ENCODE data around the gene SEMA3D.

Gene SEMA3D

GRCh38 chr7:85103357-85103756, 83.5 kb downstream of the SEMA3D start:
- no peaks in the 10 kb centered on the region for H3K36me3 ChIP-seq (ENCODE audit: insufficient read depth, low read length)
- no peaks in the 10 kb centered on the region for H3K27me3 ChIP-seq (ENCODE audit: insufficient read depth, low read length)
- no peaks in the 10 kb centered on the region for H3K79me2 ChIP-seq (ENCODE audit: control insufficient read depth, insufficient read depth, low read length, unreplicated experiment)
- H3K4me3 ChIP-seq (ENCODE audit: low read depth, low read length): peak overlapping the region; percentile 31; the same call in 1 of the 2 replicates
- peaks cover 40% of the 10 kb centered on the region for H3K4me1 ChIP-seq (ENCODE audit: control insufficient read depth, insufficient read depth, low read length, unreplicated experiment)
- H2AFZ ChIP-seq (ENCODE audit: low read length, unreplicated experiment): peak overlapping the region; percentile 58
- peak overlapping the region; percentile 65 for H3K27ac ChIP-seq (ENCODE audit: low read depth, low read length)

GRCh38 chr7:85102813-85103350, 84.0 kb downstream of the SEMA3D start:
- H3K27me3 ChIP-seq (ENCODE audit: insufficient read depth, low read length): no peaks in the 10 kb centered on the region
- H3K4me3 ChIP-seq (ENCODE audit: low read depth, low read length): 0 out of 2 replicates have a peak overlapping the region, but pooled peaks have one; percentile 31
- H3K79me2 ChIP-seq (ENCODE audit: control insufficient read depth, insufficient read depth, low read length, unreplicated experiment): no peaks in the 10 kb centered on the region
- H3K27ac ChIP-seq (ENCODE audit: low read depth, low read length): peak overlapping the region; percentile 65
- H3K36me3 ChIP-seq (ENCODE audit: insufficient read depth, low read length): no peaks in the 10 kb centered on the region
- H3K4me1 ChIP-seq (ENCODE audit: control insufficient read depth, insufficient read depth, low read length, unreplicated experiment): peaks cover 40% of the 10 kb centered on the region
- peak overlapping the region; percentile 58 for H2AFZ ChIP-seq (ENCODE audit: low read length, unreplicated experiment)

- peaks cover 40% of the 10 kb centered on the region for H3K4me1 ChIP-seq (ENCODE audit: control insufficient read depth, insufficient read depth, low read length, unreplicated experiment)
- H3K36me3 ChIP-seq (ENCODE audit: insufficient read depth, low read length): no peaks in the 10 kb centered on the region
- H3K79me2 ChIP-seq (ENCODE audit: control insufficient read depth, insufficient read depth, low read length, unreplicated experiment): no peaks in the 10 kb centered on the region
- H3K4me3 ChIP-seq (ENCODE audit: low read depth, low read length): no peak overlapping the region
- H2AFZ ChIP-seq (ENCODE audit: low read length, unreplicated experiment): no peak overlapping the region
- H3K27ac ChIP-seq (ENCODE audit: low read depth, low read length): no peak overlapping the region
- H3K27me3 ChIP-seq (ENCODE audit: insufficient read depth, low read length): no peaks in the 10 kb centered on the region
Measured at GRCh38 chr7:85101347-85101746, 85.5 kb downstream of the SEMA3D start.

GRCh38 chr7:85097844-85098243, 89.0 kb downstream of the SEMA3D start:
- Histone ChIP-seq H3K4me1 (ENCODE audit: control insufficient read depth, insufficient read depth, low read length, unreplicated experiment) (peaks cover 14% of the 10 kb centered on the region), H3K79me2 (ENCODE audit: control insufficient read depth, insufficient read depth, low read length, unreplicated experiment) (no peaks in the 10 kb centered on the region), H3K4me3 (ENCODE audit: low read depth, low read length) (no peak overlapping the region), H3K36me3 (ENCODE audit: insufficient read depth, low read length) (no peaks in the 10 kb centered on the region), H3K27me3 (ENCODE audit: insufficient read depth, low read length) (no peaks in the 10 kb centered on the region), H2AFZ (ENCODE audit: low read length, unreplicated experiment) (no peak overlapping the region), H3K27ac (ENCODE audit: low read depth, low read length) (no peak overlapping the region)

GRCh38 chr7:85095806-85096205, 91.0 kb downstream of the SEMA3D start:
- no peaks in the 10 kb centered on the region for H3K79me2 ChIP-seq (ENCODE audit: control insufficient read depth, insufficient read depth, low read length, unreplicated experiment)
- H3K27me3 ChIP-seq (ENCODE audit: insufficient read depth, low read length): no peaks in the 10 kb centered on the region
- H3K36me3 ChIP-seq (ENCODE audit: insufficient read depth, low read length): no peaks in the 10 kb centered on the region
- H3K27ac ChIP-seq (ENCODE audit: low read depth, low read length): no peak overlapping the region
- H2AFZ ChIP-seq (ENCODE audit: low read length, unreplicated experiment): no peak overlapping the region
- no peak overlapping the region for H3K4me3 ChIP-seq (ENCODE audit: low read depth, low read length)
- H3K4me1 ChIP-seq (ENCODE audit: control insufficient read depth, insufficient read depth, low read length, unreplicated experiment): no peaks in the 10 kb centered on the region

GRCh38 chr7:85095366-85095765, 91.5 kb downstream of the SEMA3D start:
- H3K79me2 ChIP-seq (ENCODE audit: control insufficient read depth, insufficient read depth, low read length, unreplicated experiment): no peaks in the 10 kb centered on the region
- no peaks in the 10 kb centered on the region for H3K36me3 ChIP-seq (ENCODE audit: insufficient read depth, low read length)
- H3K27me3 ChIP-seq (ENCODE audit: insufficient read depth, low read length): no peaks in the 10 kb centered on the region
- H2AFZ ChIP-seq (ENCODE audit: low read length, unreplicated experiment): no peak overlapping the region
- no peak overlapping the region for H3K4me3 ChIP-seq (ENCODE audit: low read depth, low read length)
- no peak overlapping the region for H3K27ac ChIP-seq (ENCODE audit: low read depth, low read length)
- H3K4me1 ChIP-seq (ENCODE audit: control insufficient read depth, insufficient read depth, low read length, unreplicated experiment): no peaks in the 10 kb centered on the region

- H3K79me2 ChIP-seq (ENCODE audit: control insufficient read depth, insufficient read depth, low read length, unreplicated experiment): no peaks in the 10 kb centered on the region
- H2AFZ ChIP-seq (ENCODE audit: low read length, unreplicated experiment): no peak overlapping the region
- no peaks in the 10 kb centered on the region for H3K36me3 ChIP-seq (ENCODE audit: insufficient read depth, low read length)
- H3K4me3 ChIP-seq (ENCODE audit: low read depth, low read length): no peak overlapping the region
- H3K27me3 ChIP-seq (ENCODE audit: insufficient read depth, low read length): no peaks in the 10 kb centered on the region
- no peaks in the 10 kb centered on the region for H3K4me1 ChIP-seq (ENCODE audit: control insufficient read depth, insufficient read depth, low read length, unreplicated experiment)
- no peak overlapping the region for H3K27ac ChIP-seq (ENCODE audit: low read depth, low read length)
Measured at GRCh38 chr7:85094046-85094725, 92.7 kb downstream of the SEMA3D start.

- Histone ChIP-seq H3K27ac (ENCODE audit: low read depth, low read length) (no peak overlapping the region), H3K4me3 (ENCODE audit: low read depth, low read length) (no peak overlapping the region), H3K36me3 (ENCODE audit: insufficient read depth, low read length) (no peaks in the 10 kb centered on the region), H2AFZ (ENCODE audit: low read length, unreplicated experiment) (no peak overlapping the region), H3K79me2 (ENCODE audit: control insufficient read depth, insufficient read depth, low read length, unreplicated experiment) (no peaks in the 10 kb centered on the region), H3K4me1 (ENCODE audit: control insufficient read depth, insufficient read depth, low read length, unreplicated experiment) (no peaks in the 10 kb centered on the region), H3K27me3 (ENCODE audit: insufficient read depth, low read length) (no peaks in the 10 kb centered on the region)
Measured at GRCh38 chr7:85091565-85091928, 95.3 kb downstream of the SEMA3D start.

GRCh38 chr7:85090919-85091564, 95.8 kb downstream of the SEMA3D start:
- H3K36me3 ChIP-seq (ENCODE audit: insufficient read depth, low read length): no peaks in the 10 kb centered on the region
- no peaks in the 10 kb centered on the region for H3K4me1 ChIP-seq (ENCODE audit: control insufficient read depth, insufficient read depth, low read length, unreplicated experiment)
- H3K79me2 ChIP-seq (ENCODE audit: control insufficient read depth, insufficient read depth, low read length, unreplicated experiment): no peaks in the 10 kb centered on the region
- no peak overlapping the region for H3K4me3 ChIP-seq (ENCODE audit: low read depth, low read length)
- H3K27me3 ChIP-seq (ENCODE audit: insufficient read depth, low read length): no peaks in the 10 kb centered on the region
- H3K27ac ChIP-seq (ENCODE audit: low read depth, low read length): no peak overlapping the region
- H2AFZ ChIP-seq (ENCODE audit: low read length, unreplicated experiment): no peak overlapping the region

GRCh38 chr7:85090143-85090542, 96.7 kb downstream of the SEMA3D start:
- Histone ChIP-seq H3K79me2 (ENCODE audit: control insufficient read depth, insufficient read depth, low read length, unreplicated experiment) (no peaks in the 10 kb centered on the region), H3K36me3 (ENCODE audit: insufficient read depth, low read length) (no peaks in the 10 kb centered on the region), H2AFZ (ENCODE audit: low read length, unreplicated experiment) (no peak overlapping the region), H3K4me1 (ENCODE audit: control insufficient read depth, insufficient read depth, low read length, unreplicated experiment) (no peaks in the 10 kb centered on the region), H3K4me3 (ENCODE audit: low read depth, low read length) (no peak overlapping the region), H3K27me3 (ENCODE audit: insufficient read depth, low read length) (no peaks in the 10 kb centered on the region), H3K27ac (ENCODE audit: low read depth, low read length) (no peak overlapping the region)

- H2AFZ ChIP-seq (ENCODE audit: low read length, unreplicated experiment): no peak overlapping the region
- no peaks in the 10 kb centered on the region for H3K4me1 ChIP-seq (ENCODE audit: control insufficient read depth, insufficient read depth, low read length, unreplicated experiment)
- no peak overlapping the region for H3K4me3 ChIP-seq (ENCODE audit: low read depth, low read length)
- no peaks in the 10 kb centered on the region for H3K27me3 ChIP-seq (ENCODE audit: insufficient read depth, low read length)
- no peaks in the 10 kb centered on the region for H3K36me3 ChIP-seq (ENCODE audit: insufficient read depth, low read length)
- no peak overlapping the region for H3K27ac ChIP-seq (ENCODE audit: low read depth, low read length)
- H3K79me2 ChIP-seq (ENCODE audit: control insufficient read depth, insufficient read depth, low read length, unreplicated experiment): no peaks in the 10 kb centered on the region
Measured at GRCh38 chr7:85081846-85082245, 105.0 kb downstream of the SEMA3D start.
